Stimulated activated CD4-positive, alpha-beta T cell treated with anti-CD3 and anti-CD28 coated beads, Interleukin-12 subunit alpha, Interleukin-12 subunit beta, amount 100 ng/mL, for 4 hours (primary cell): ENCODE data around the gene SEC16B.

Source experiments
- DNase-seq: peaks from one replicate; pipeline ENCODE4 v3.0.0-alpha.2; 2020

Gene SEC16B

GRCh38 chr1:177905686-177906085, 64.2 kb downstream of the SEC16B start:
- DNase-seq, result no peak

GRCh38 chr1:177902266-177902665, 67.6 kb downstream of the SEC16B start:
- no peak for DNase-seq

- no peak for DNase-seq
Measured at GRCh38 chr1:177897998-177898654, 71.7 kb downstream of the SEC16B start.

GRCh38 chr1:177897281-177897997, 72.4 kb downstream of the SEC16B start:
- DNase-seq, result no peak
